Measurements from ENCODE around the gene DLGAP1. TPM values are rescaled to one million over a fixed set of nuclear protein-coding genes. Genes with fewer than 3 reads are reported as not detected.

DLGAP1 gene
- total RNA-seq, 3 donors from 2014 or later (not counting 1 experiment from before 2014, with no cell fraction given), result not detected

DNA sequence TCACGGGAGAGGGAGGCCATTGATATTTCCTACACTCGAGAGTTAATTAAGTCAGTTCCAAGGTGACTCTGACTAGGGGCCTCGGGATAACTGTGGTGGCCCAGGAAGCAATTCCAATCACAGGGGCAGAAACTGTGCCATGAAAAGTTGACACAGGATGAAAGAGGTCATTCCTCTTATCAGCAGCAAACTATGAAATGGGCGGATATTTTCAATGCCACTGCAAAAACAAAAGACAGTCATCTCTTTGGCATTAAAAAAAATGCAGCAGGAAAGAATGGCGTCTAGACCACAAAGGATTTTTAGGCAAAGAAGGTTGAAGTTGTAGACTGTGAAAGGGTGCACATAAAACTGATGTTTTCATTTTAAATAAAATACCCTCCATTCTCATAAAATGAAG is 955.1 kb downstream of the DLGAP1 start:
- Mint-ChIP-seq H3K4me3 (no peak overlapping the region), H3K27me3 (ENCODE audit: low read depth in 2 of 2) (peaks cover 37 to 38% of the 10 kb centered on the region in 2 donors)

DNA sequence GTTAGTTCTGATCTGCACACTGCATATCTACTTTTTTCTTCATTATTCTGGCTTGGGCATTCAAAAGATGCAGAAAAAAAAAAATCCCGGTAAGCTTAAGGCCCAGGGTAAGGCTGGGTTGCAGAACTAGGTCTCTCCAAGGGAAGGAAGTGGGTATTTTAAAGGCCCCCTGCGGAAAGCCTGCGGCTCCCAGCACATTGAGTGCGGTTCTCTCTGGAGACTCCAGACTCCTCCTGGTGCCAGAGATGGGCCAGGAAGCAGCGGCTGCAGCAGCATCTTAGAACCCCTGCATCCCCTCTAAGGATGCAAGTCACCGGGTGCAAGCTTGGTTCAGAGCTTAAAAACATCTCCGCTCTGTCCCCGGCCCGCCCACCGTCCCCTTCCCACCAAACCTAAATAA is 955.6 kb downstream of the DLGAP1 start:
- intact Hi-C loops (cut with micrococcal nuclease), result no loop called here

More for the DNA sequence above, 955.1 kb downstream of the DLGAP1 start:
- Histone ChIP-seq H3K27me3 (ENCODE audit: control insufficient read depth, insufficient read depth, low read length) (peaks cover 27% of the 10 kb centered on the region), H3K4me3 (ENCODE audit: low read length) (no peak overlapping the region), H3K4me1 (ENCODE audit: control insufficient read depth, insufficient read depth, low read length) (peaks cover 8% of the 10 kb centered on the region), H3K27ac (ENCODE audit: low read length) (no peak overlapping the region), H3K9me3 (ENCODE audit: control insufficient read depth, insufficient read depth, low read length) (no peaks in the 10 kb centered on the region), H3K36me3 (ENCODE audit: control insufficient read depth, insufficient read depth, low read length) (no peaks in the 10 kb centered on the region)
- H3K4me1 Mint-ChIP-seq, result peaks cover 15 to 17% of the 10 kb centered on the region in 2 donors
- no peak overlapping the region for H3K27ac Mint-ChIP-seq
- no peaks in the 10 kb centered on the region for H3K36me3 Mint-ChIP-seq
- DNase-seq (no peak), ATAC-seq (no peak)
- WGBS (ENCODE audit: insufficient coverage), result 47% methylated on average over 5 of the region's 5 CpGs
- TF ChIP-seq, protein P1, sequence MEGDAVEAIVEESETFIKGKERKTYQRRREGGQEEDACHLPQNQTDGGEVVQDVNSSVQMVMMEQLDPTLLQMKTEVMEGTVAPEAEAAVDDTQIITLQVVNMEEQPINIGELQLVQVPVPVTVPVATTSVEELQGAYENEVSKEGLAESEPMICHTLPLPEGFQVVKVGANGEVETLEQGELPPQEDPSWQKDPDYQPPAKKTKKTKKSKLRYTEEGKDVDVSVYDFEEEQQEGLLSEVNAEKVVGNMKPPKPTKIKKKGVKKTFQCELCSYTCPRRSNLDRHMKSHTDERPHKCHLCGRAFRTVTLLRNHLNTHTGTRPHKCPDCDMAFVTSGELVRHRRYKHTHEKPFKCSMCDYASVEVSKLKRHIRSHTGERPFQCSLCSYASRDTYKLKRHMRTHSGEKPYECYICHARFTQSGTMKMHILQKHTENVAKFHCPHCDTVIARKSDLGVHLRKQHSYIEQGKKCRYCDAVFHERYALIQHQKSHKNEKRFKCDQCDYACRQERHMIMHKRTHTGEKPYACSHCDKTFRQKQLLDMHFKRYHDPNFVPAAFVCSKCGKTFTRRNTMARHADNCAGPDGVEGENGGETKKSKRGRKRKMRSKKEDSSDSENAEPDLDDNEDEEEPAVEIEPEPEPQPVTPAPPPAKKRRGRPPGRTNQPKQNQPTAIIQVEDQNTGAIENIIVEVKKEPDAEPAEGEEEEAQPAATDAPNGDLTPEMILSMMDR (IDR thresholded peaks at IDR 0.05), result no peak
- intact Hi-C loops (cut with micrococcal nuclease), result no loop called here
- H3K9me3 Mint-ChIP-seq, result no peaks in the 10 kb centered on the region

GRCh38 chr18:3498698-3499471 is 956.2 kb downstream of the DLGAP1 start:
- Mint-ChIP-seq H3K27me3 (ENCODE audit: low read depth in 2 of 2) (peaks cover 36 to 47% of the 10 kb centered on the region in 2 donors), H3K27ac (no peak overlapping the region), H3K4me1 (peaks cover 15 to 17% of the 10 kb centered on the region in 2 donors), H3K36me3 (no peaks in the 10 kb centered on the region), H3K4me3 (peak overlapping the region; percentile 72), H3K9me3 (no peaks in the 10 kb centered on the region)
- peak; percentile 41 to 73 (median 49) for ATAC-seq
- no peak overlapping the region for H3K27ac ChIP-seq (ENCODE audit: low read length)
- H3K9me3 ChIP-seq (ENCODE audit: control insufficient read depth, insufficient read depth, low read length), result no peaks in the 10 kb centered on the region
- peak in 1 of 2 donors; percentile 23 for DNase-seq
- H3K36me3 ChIP-seq (ENCODE audit: control insufficient read depth, insufficient read depth, low read length), result no peaks in the 10 kb centered on the region
- TF ChIP-seq, protein P1 (IDR thresholded peaks at IDR 0.05), result no peak
- intact Hi-C loops (cut with micrococcal nuclease), result no loop called here
- H3K4me1 ChIP-seq (ENCODE audit: control insufficient read depth, insufficient read depth, low read length), result peaks cover 8% of the 10 kb centered on the region
- H3K27me3 ChIP-seq (ENCODE audit: control insufficient read depth, insufficient read depth, low read length), result peaks cover 27% of the 10 kb centered on the region
- WGBS (ENCODE audit: insufficient coverage), result 14% methylated on average over 58 of the region's 58 CpGs
- no peak overlapping the region for H3K4me3 ChIP-seq (ENCODE audit: low read length)

More for the DNA sequence above, 955.6 kb downstream of the DLGAP1 start:
- DNase-seq (no peak), ATAC-seq (peak in 2 of 3 donors; percentile 21 to 46)
- TF ChIP-seq, protein P1 (IDR thresholded peaks at IDR 0.05), result no peak
- Mint-ChIP-seq H3K27me3 (ENCODE audit: low read depth in 2 of 2) (peaks cover 34 to 40% of the 10 kb centered on the region in 2 donors), H3K9me3 (no peaks in the 10 kb centered on the region), H3K4me3 (peak overlapping the region; percentile 72), H3K36me3 (no peaks in the 10 kb centered on the region), H3K27ac (no peak overlapping the region), H3K4me1 (peaks cover 15 to 17% of the 10 kb centered on the region in 2 donors)
- WGBS (ENCODE audit: insufficient coverage), result 0% methylated on average over 5 of the region's 10 CpGs
- H3K9me3 ChIP-seq (ENCODE audit: control insufficient read depth, insufficient read depth, low read length), result no peaks in the 10 kb centered on the region
- no peak overlapping the region for H3K4me3 ChIP-seq (ENCODE audit: low read length)
- peaks cover 27% of the 10 kb centered on the region for H3K27me3 ChIP-seq (ENCODE audit: control insufficient read depth, insufficient read depth, low read length)
- no peak overlapping the region for H3K27ac ChIP-seq (ENCODE audit: low read length)
- H3K4me1 ChIP-seq (ENCODE audit: control insufficient read depth, insufficient read depth, low read length), result peaks cover 8% of the 10 kb centered on the region
- H3K36me3 ChIP-seq (ENCODE audit: control insufficient read depth, insufficient read depth, low read length), result no peaks in the 10 kb centered on the region
